Raji (cell line): ENCODE results near the gene ARMC5.

Source experiments
- POLR2A ChIP-seq: IDR thresholded peaks from 2 replicates; pipeline ENCODE4 v1.6.1; 2011; ENCODE audit warnings: low read depth, low read length, control low read depth; ENCODE audit not compliant: insufficient read depth

The ARMC5 gene, protein sequence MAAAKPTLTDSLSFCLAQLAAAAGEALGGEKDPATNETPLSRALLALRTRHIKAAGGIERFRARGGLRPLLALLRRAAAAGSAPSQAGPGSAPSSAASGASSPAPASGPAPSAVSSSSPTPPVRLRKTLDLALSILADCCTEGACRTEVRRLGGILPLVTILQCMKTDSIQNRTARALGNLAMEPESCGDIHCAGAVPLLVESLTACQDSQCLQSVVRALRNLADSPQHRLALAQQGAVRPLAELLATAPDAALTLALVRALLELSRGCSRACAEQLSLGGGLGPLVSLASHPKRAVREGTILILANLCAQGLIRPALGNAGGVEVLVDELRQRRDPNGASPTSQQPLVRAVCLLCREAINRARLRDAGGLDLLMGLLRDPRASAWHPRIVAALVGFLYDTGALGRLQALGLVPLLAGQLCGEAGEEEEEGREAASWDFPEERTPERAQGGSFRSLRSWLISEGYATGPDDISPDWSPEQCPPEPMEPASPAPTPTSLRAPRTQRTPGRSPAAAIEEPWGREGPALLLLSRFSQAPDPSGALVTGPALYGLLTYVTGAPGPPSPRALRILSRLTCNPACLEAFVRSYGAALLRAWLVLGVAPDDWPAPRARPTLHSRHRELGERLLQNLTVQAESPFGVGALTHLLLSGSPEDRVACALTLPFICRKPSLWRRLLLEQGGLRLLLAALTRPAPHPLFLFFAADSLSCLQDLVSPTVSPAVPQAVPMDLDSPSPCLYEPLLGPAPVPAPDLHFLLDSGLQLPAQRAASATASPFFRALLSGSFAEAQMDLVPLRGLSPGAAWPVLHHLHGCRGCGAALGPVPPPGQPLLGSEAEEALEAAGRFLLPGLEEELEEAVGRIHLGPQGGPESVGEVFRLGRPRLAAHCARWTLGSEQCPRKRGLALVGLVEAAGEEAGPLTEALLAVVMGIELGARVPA

DNA sequence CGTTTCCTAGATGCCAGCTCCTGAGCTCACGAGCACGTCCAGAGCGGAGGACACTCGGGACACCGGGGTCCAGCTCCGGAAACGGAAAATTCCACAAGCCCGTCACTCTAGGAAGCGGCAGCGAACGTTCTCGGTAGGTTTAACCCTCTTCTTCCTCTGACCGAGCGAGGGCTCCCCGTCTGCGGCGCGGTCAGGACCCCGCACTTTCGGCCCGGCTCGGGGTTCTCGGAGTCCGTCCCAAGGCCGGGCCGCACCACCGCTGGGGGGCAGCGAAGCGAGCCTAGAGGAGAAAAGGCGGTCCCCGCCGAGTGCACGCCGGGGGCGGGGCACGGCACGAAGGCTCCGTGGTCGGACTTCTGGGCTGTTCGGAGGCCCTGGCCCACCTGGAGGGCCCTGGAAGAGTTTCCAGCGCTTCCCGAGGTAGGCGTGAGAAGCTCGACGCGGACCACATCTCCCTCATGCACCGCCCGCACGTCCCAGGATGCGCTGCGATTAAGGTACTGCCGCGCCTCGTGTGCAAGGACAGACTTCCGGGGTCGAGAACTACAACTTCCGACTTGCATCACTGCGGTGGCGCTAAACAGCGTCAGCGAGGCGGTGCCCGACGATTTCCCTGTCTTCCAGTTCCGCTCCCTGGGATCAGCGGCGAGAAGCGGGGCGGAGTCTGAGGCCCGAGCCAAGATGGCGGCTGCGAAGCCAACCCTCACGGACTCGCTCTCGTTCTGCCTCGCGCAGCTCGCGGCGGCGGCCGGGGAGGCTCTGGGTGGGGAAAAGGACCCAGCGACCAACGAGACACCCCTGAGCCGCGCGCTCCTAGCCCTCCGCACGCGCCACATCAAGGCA is at the start of gene ARMC5:
TSS of gene ARMC5 (plus strand) at position 658 of the 843 bp plus-strand sequence. CDS start at position 682, 24 bp downstream.
- peak; percentile 86 for TF ChIP-seq POLR2A

DNA sequence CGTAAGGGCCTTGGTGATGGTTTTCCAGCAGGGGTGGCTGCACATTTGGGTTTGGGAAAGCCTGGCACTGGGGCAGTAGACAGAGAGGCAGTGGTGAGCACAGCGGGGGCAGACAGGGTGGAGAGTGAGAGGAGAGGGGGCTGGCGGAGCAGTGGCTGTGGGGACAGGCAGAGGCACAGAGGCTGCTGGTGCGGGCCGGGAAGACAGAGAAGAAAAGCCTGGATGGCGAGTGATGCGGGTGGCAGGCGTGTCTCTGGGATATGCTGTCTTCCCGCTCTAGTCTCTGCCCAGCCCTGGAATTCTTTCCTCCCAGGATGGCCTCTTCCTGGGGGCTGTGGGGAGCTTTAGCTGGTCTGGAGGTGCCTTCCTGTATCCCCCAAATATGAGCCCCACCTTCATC is 49.2 kb upstream of the ARMC5 start:
- TF ChIP-seq POLR2A = no peak

DNA sequence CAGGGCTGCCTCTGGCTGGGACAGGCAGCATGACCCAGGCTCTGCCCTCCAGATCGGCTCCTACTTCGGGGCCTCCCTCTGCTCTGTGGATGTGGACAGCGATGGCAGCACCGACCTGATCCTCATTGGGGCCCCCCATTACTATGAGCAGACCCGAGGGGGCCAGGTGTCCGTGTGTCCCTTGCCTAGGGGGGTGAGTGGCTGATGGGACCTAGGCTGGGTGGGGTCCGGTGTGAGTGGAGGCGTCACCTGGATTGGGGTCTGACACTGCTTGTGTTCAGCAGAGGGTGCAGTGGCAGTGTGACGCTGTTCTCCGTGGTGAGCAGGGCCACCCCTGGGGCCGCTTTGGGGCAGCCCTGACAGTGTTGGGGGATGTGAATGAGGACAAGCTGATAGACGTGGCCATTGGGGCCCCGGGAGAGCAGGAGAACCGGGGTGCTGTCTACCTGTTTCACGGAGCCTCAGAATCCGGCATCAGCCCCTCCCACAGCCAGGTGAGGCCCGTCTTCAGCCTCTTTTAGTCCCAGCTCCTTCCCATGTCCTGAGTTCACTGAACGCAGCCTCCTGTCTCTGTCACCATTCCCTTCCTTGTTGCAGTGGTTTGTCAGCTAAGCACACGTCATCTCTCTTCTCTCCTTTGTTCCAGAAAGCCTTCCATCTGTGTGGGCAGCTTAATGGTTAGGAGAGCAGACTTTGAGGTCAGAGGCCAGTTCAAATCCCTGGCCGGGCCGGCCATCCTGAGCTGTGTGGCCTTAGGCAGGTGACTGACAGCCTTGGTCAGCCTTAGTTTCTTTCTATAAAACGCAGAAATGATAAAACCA is 48.1 kb upstream of the ARMC5 start:
- no peak for TF ChIP-seq POLR2A

DNA sequence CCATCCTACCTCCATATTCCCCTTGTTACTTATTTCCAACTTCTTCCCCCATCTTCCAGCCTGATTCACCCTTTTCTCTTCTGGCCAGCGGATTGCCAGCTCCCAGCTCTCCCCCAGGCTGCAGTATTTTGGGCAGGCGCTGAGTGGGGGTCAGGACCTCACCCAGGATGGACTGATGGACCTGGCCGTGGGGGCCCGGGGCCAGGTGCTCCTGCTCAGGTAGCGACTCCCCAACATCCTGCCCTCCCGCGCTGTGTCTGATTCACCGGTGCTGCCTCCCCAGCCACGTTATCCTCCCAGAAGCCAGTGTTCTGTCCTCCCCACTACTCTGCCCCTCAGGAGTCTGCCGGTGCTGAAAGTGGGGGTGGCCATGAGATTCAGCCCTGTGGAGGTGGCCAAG is 46.6 kb upstream of the ARMC5 start:
- no peak for TF ChIP-seq POLR2A

DNA sequence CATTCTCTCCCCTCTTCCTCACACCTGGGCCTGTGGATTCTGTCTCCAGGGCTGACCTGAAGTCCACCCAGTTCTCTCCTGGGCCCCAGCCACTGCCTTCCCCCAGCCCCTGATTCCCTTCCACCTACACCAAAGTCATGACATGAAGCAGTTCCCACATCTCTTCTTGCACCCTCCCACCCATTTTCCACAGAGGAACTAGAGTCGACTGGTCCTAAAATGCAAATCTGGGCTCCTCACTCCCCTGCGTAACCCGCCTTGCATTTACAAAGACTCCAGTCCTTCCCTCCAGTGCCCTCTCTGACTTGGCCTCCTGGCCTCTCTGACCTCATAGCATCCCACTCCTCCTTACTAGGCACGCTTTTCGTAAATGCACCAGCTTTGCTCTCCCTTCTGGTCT is 45.9 kb upstream of the ARMC5 start:
- TF ChIP-seq POLR2A = no peak

DNA sequence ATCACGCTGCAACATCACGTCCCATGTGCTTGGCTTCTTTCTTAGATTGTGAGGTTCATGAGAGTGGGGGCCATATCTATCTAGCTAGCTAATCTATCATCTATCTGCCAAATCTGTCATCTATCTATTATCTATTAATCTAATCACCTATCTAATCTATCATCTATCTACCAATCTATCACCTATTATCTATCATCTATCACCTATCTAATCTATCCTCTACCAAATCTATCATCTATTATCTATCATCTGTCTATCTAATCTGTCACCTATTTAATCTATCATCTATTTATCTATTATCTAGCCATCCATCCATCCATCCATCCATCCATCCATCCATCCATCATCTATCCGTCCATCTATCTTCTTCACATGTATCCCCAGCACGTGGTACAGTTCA is 45.4 kb upstream of the ARMC5 start:
- no peak for TF ChIP-seq POLR2A

DNA sequence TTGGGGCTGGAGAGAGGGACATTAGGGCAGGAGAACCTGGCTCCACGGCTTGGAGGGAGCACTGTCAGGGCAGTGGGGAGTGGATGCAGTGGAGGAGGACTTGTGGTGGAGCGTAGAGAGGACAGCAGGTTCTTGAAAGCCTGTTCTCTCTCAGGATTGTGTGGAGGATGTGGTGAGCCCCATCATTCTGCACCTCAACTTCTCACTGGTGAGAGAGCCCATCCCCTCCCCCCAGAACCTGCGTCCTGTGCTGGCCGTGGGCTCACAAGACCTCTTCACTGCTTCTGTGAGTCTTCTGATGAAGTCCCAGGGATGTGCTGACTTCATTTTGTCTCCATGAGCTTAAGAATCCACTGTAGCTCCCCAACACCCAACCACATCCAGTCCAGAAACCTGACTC is 44.6 kb upstream of the ARMC5 start:
- TF ChIP-seq POLR2A = no peak

DNA sequence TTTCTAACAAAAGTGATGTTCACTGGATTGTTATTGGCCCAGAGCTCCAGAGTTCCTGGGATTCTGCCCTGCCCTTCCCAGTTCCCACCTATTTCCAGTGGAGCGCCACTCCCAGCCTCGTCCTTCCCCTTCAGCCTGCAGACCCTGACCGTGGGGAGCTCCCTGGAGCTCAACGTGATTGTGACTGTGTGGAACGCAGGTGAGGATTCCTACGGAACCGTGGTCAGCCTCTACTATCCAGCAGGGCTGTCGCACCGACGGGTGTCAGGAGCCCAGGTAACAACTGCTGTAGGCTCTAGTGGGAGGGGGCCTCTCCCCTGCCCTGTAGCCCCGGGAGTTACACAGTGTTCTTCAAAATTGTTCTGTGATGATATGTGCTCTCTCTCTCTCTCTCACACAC is 42.9 kb upstream of the ARMC5 start:
- TF ChIP-seq POLR2A = no peak

DNA sequence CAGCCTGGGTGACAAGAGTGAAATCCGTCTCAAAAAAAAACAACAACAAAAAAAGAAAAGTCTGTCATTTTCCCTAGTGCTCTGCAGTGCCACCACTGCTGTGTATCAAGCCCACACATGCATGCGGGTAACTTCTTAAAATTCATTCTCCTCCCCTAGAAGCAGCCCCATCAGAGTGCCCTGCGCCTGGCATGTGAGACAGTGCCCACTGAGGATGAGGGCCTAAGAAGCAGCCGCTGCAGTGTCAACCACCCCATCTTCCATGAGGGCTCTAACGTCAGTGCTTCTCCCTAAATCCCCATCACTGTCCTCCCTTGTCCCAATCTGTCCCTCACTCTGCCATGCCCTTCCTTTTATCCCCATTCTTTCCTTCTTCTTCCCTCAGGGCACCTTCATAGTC is 41.4 kb upstream of the ARMC5 start:
- no peak for TF ChIP-seq POLR2A

DNA sequence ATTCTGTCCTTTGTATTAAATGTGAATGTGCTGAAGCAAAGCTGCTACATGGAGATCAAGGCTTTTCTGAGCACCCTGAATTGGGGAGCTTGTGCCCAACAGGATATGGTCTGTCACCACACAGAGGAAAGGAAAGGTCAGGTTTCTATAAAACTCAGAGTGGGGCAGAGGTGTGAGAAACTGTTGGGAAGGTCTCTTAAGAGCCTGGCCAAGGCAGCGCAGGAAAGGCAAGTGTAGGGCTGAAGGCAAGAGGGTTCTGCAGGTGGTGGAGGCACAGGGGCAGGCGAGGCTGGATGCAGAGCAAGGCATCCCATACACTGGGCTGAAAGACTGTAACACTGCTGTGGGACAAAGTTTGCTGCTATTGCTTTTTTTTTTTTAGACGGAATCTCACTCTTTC is 39.3 kb upstream of the ARMC5 start:
- TF ChIP-seq POLR2A = no peak

DNA sequence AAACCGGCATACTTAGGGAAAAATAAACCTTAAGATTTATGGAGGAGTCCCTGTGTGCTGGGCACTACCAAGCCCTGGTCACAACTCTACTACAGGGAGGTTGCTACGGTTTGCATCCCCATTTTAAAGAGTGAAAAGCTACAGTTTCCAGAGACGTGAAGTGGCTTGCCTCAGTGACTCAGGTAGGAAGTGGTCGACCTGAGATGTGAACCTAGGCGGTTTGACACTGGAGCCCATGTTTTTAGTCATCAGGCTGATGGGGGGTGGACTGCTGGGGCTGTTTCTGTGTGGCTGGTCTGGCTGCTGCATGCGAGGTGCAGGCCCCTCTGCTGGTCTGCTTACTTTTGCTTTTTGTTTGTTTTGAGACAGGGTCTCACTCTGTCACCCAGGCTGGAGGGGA is 37.7 kb upstream of the ARMC5 start:
- TF ChIP-seq POLR2A = no peak

DNA sequence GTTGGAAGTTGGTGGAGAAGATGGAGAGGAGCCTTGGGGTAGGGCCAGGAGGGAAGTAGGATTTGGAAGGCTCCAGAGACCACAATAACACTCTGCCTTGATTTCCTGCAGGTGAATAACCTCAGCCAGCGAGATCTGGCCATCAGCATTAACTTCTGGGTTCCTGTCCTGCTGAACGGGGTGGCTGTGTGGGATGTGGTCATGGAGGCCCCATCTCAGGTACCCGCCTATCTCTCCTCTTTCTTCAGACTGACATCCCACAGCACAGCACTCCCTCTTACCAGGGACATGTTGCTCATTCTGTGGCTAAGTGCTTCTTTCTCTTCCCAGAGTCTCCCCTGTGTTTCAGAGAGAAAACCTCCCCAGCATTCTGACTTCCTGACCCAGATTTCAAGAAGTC is 36.1 kb upstream of the ARMC5 start:
- no peak for TF ChIP-seq POLR2A

DNA sequence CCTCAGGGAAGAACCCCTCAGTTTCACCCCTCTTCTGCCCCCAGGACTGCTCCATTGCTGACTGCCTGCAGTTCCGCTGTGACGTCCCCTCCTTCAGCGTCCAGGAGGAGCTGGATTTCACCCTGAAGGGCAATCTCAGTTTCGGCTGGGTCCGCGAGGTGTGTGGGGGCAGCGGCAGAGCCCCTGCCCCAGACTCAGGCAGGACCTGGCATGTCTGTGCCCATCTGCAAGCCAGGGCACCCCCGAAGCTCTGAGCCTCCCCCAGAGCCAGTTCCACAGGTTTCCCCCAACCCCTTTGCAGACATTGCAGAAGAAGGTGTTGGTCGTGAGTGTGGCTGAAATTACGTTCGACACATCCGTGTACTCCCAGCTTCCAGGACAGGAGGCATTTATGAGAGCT is 35.5 kb upstream of the ARMC5 start:
- no peak for TF ChIP-seq POLR2A
